Measurements from ENCODE around the gene CHIA. TPM values are rescaled to one million over a fixed set of nuclear protein-coding genes. Genes with fewer than 3 reads are reported as not detected.

Gene CHIA
- total RNA-seq, 1 experiment from 2014 or later = not detected

- no peaks in the 10 kb centered on the region for H3K79me2 ChIP-seq (ENCODE audit: insufficient read depth, low read length)
- H3K27me3 Mint-ChIP-seq (ENCODE audit: low read depth) = peaks cover 6% of the 10 kb centered on the region
- no peaks in the 10 kb centered on the region for H3K23me2 ChIP-seq (ENCODE audit: insufficient read length, low read depth, low read length, poor library complexity, severe bottlenecking)
- no peak overlapping the region for H3K4me3 Mint-ChIP-seq
- H2BK12ac ChIP-seq (ENCODE audit: insufficient read length, low read depth, low read length) = no peak overlapping the region
- no peak overlapping the region for H3K4ac ChIP-seq (ENCODE audit: low read depth, low read length)
- H3K36me3 Mint-ChIP-seq (ENCODE audit: insufficient read depth in 1 of 3, low read depth in 3 of 3) = peaks cover 0 to 10% (median 0%) of the 10 kb centered on the region in 3 experiments; a peak in 3 of 7 replicates
- no peaks in the 10 kb centered on the region for H3K27me3 ChIP-seq (ENCODE audit: insufficient read depth, low read length)
- no peak overlapping the region for H2BK20ac ChIP-seq (ENCODE audit: low read depth, low read length, poor library complexity, severe bottlenecking)
- no peaks in the 10 kb centered on the region for H3K9me3 ChIP-seq (ENCODE audit: control insufficient read depth, low read depth, low read length)
- no peak for TF ChIP-seq CTCF (conservative IDR thresholded peaks at IDR 0.05)
- no peaks in the 10 kb centered on the region for H4K20me1 ChIP-seq (ENCODE audit: control insufficient read depth, insufficient read depth, insufficient read length)
- H2BK120ac ChIP-seq (ENCODE audit: low read depth, low read length, poor library complexity, severe bottlenecking) = no peak overlapping the region
- no peak overlapping the region for H3K27ac Mint-ChIP-seq
- no peak for DNase-seq
- no peak overlapping the region for H3K14ac ChIP-seq (ENCODE audit: insufficient read depth, low read length)
- no peak overlapping the region for H4K8ac ChIP-seq (replicated peaks; ENCODE audit: insufficient read length, low read depth, low read length)
- H2BK15ac ChIP-seq (ENCODE audit: low read depth, low read length) = no peak overlapping the region
- no peak overlapping the region for H2BK5ac ChIP-seq (ENCODE audit: insufficient read length, low read length)
- no peak overlapping the region for H3T11ph ChIP-seq (ENCODE audit: low read length)
- H3K4me1 Mint-ChIP-seq = peaks cover 25 to 28% of the 10 kb centered on the region in 2 experiments
- no peak overlapping the region for H3K56ac ChIP-seq (ENCODE audit: insufficient read length, low read depth, low read length)
- no peak overlapping the region for H3K9ac ChIP-seq (ENCODE audit: extremely low read depth, insufficient read length, low read length)
- H4K5ac ChIP-seq (ENCODE audit: insufficient read length, low read depth, low read length) = no peak overlapping the region
- H3K23ac ChIP-seq (ENCODE audit: insufficient read length, low read depth, low read length) = no peak overlapping the region
- no peak overlapping the region for H3K18ac ChIP-seq (ENCODE audit: insufficient read length, low read depth, low read length)
- no peak overlapping the region for H3K4me2 ChIP-seq (ENCODE audit: insufficient read depth, insufficient read length, low read length)
- no peak overlapping the region for H3K27ac ChIP-seq (ENCODE audit: insufficient read length, low read depth, low read length)
- H3K9me3 Mint-ChIP-seq = peaks cover 7 to 9% of the 10 kb centered on the region in 2 experiments; a peak in 3 of 5 replicates
- no peaks in the 10 kb centered on the region for H3K79me1 ChIP-seq (ENCODE audit: insufficient read depth, low read depth, low read length, poor library complexity, severe bottlenecking)
- H2AFZ ChIP-seq (ENCODE audit: low read length) = no peak overlapping the region
- no peak overlapping the region for H4K91ac ChIP-seq (ENCODE audit: insufficient read length, low read depth, low read length)
- no peak overlapping the region for H2AK5ac ChIP-seq (ENCODE audit: insufficient read length, low read length)
- no peaks in the 10 kb centered on the region; the same call in 1 of the 2 replicates for H3K4me1 ChIP-seq (ENCODE audit: insufficient read depth, low read length)
Observed at GRCh38 chr1:111275780-111276433, 14.7 kb upstream of the CHIA start.

Measured in H9 (cell line).